D721Med (cell line): ENCODE data around the gene ASXL2.
"Not testable (repeated sequence)": the region's sequence is repeated elsewhere in the genome, so short reads cannot be mapped to it uniquely, and the experiment has no call there.

Source experiments
- DNase-seq: peaks from one replicate; pipeline ENCODE4 v3.0.0; 2011; ENCODE audit warnings: low spot score; ENCODE audit not compliant: insufficient read length
- FAIRE-seq: peaks from 2 replicates; lab custom pipeline; 2011; peaks lifted over from hg19 to GRCh38; lab: Jason Lieb, UNC
- TF ChIP-seq, protein P1 (sequence below): IDR thresholded peaks from 2 replicates; pipeline ENCODE4 v1.5.1; 2012; ENCODE audit warnings: mild to moderate bottlenecking, control low read depth; ENCODE audit not compliant: insufficient read depth; ENCODE audit errors: missing control alignments

Gene ASXL2

DNA sequence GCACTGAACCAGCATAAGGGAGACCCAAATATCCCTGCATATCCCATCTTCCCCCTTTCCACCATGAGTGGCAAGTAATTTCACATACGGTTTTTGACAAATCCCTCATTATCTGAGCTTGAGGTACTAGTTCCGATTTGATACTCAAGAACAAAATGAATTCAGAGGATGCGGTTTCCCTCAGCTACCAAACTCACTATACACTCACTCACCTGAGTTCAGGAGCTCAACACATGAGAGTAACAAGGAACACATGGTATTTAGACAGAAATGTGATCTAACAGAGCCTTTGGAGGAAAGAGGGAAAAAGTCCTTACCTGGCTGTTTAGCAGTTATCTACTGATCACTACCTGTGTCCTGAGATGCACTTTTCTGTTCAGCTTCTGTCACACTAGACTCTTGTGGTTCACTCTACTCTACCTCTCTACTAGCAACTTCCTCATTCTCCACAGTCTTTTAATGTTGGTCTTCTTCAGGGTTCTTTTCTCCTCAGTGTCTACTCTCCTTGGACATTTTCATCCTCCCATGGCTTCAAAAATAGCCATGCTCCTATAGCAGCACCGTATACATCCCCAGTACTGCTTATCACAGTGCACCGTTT lies 25.1 kb downstream of the ASXL2 start:
- FAIRE-seq, result no peak
- TF ChIP-seq, protein P1, sequence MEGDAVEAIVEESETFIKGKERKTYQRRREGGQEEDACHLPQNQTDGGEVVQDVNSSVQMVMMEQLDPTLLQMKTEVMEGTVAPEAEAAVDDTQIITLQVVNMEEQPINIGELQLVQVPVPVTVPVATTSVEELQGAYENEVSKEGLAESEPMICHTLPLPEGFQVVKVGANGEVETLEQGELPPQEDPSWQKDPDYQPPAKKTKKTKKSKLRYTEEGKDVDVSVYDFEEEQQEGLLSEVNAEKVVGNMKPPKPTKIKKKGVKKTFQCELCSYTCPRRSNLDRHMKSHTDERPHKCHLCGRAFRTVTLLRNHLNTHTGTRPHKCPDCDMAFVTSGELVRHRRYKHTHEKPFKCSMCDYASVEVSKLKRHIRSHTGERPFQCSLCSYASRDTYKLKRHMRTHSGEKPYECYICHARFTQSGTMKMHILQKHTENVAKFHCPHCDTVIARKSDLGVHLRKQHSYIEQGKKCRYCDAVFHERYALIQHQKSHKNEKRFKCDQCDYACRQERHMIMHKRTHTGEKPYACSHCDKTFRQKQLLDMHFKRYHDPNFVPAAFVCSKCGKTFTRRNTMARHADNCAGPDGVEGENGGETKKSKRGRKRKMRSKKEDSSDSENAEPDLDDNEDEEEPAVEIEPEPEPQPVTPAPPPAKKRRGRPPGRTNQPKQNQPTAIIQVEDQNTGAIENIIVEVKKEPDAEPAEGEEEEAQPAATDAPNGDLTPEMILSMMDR, result no peak
- no peak for DNase-seq

GRCh38 chr2:25851740-25852503 lies 26.4 kb downstream of the ASXL2 start:
- peak; percentile 29 for FAIRE-seq
- TF ChIP-seq, protein P1, result peak; percentile 68
- DNase-seq, result no peak

GRCh38 chr2:25850400-25850799 lies 27.9 kb downstream of the ASXL2 start:
- not testable (repeated sequence) for FAIRE-seq, DNase-seq

DNA sequence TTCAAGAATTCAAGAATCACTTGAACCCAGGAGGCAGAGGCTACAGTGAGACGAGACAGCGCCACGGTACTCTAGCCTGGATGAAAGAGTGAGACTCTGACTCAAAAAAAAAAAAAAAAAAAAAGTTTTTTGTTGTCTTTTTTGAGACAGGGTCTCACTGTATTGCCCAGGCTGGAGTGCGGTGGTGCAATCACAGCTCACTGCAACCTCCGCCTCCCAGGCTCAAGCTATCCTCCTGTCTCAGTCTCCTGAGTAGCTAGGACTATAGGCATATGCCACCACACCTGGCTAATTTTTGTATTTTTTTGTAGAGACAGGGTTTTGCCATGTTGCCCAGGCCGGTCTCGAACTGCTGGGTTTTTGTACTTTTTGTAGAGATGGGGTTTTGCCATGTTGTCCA lies 28.9 kb downstream of the ASXL2 start:
- FAIRE-seq, DNase-seq: not testable (repeated sequence)

DNA sequence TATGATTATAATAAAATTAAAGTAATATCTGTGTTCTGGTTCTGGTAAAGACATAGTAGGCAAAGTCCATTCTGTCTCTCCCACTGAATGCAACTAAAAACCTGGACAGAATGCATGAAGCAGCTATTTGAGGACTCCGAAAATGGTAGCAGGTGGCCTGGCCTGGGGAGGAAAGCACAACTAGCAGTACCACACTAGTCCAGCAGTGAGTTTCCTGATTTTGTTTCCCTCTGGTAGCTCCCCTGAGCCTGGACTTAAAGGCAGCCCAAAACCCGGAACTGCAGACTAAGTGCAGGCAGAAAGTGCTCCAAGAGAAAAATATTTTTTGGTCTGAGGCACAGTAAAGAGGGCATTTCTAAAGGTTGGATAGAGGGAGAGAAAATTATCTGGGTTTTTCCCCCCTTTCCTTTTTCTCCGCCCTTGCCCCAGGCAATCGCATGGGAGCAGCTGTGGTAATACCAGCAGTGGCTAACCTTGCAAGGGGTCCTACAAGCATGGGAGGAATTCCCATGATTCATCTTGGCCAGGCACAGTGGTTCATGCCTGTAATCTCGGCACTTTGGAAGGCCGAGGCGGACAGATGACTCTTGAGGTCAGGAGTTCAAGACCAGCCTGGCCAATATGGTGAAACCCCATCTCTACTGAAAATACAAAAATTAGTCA lies 32.3 kb downstream of the ASXL2 start:
- DNase-seq (no peak), FAIRE-seq (no peak)
- TF ChIP-seq, protein P1, result no peak

- no peak for FAIRE-seq
- TF ChIP-seq, protein P1, result no peak
- no peak for DNase-seq
Measured at GRCh38 chr2:25844089-25844488, 34.2 kb downstream of the ASXL2 start.

DNA sequence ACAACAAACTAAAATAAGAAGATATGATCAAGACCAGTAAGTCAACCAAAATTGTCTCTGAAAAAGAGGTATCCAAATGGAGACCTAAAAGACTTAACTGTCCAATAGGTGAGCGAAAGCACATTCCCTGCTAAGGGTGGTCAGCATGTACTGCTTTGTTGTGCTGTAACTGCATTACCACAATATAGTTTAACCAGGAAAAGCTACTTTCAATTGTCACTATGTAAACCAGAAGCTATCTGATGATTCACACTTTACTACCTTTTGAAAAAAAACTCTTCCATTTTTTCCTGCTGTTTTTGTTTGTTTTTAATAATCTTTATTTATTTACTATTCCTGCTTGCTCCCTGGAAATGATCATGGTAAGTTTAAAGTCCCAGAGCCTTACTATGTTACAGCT lies 36.1 kb downstream of the ASXL2 start:
- no peak for FAIRE-seq
- DNase-seq, result no peak
- TF ChIP-seq, protein P1, result no peak
